ENCODE measurements around the gene MRPL44. TPM values are rescaled to one million over a fixed set of nuclear protein-coding genes. Genes with fewer than 3 reads are reported as not detected.

MRPL44 gene
- total RNA-seq, 4 donors from 2014 or later: 18.9 to 58.4 (median 31.7) TPM

- no peak for TF ChIP-seq EP300 (IDR thresholded peaks at IDR 0.05; ENCODE audit: low read depth)
- no peak for TF ChIP-seq POLR2A (IDR thresholded peaks at IDR 0.05)
- TF ChIP-seq, protein P1, sequence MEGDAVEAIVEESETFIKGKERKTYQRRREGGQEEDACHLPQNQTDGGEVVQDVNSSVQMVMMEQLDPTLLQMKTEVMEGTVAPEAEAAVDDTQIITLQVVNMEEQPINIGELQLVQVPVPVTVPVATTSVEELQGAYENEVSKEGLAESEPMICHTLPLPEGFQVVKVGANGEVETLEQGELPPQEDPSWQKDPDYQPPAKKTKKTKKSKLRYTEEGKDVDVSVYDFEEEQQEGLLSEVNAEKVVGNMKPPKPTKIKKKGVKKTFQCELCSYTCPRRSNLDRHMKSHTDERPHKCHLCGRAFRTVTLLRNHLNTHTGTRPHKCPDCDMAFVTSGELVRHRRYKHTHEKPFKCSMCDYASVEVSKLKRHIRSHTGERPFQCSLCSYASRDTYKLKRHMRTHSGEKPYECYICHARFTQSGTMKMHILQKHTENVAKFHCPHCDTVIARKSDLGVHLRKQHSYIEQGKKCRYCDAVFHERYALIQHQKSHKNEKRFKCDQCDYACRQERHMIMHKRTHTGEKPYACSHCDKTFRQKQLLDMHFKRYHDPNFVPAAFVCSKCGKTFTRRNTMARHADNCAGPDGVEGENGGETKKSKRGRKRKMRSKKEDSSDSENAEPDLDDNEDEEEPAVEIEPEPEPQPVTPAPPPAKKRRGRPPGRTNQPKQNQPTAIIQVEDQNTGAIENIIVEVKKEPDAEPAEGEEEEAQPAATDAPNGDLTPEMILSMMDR (IDR thresholded peaks at IDR 0.05): no peak
- TF ChIP-seq POLR2AphosphoS5 (IDR thresholded peaks at IDR 0.05): no peak
- no peak for DNase-seq
- Histone ChIP-seq H3K36me3 (peaks cover 0 to 7% (median 1%) of the 10 kb centered on the region in 4 donors), H3K4me1 (peaks cover 0 to 18% (median 4%) of the 10 kb centered on the region in 4 donors), H3K9me3 (no peaks in the 10 kb centered on the region), H3K27me3 (no peaks in the 10 kb centered on the region), H3K27ac (no peak overlapping the region), H3K4me3 (no peak overlapping the region)
- intact Hi-C loops (cut with DNase I; ENCODE audit: low total_unique reads) (no loop called here), in situ Hi-C loops (cut with MboI; ENCODE audit: low pct_ligation_motif_present in 1 of 4, low pct_unique_long_range_greater_than_20kb in 1 of 4, low sequenced_read_pairs in 3 of 4) (no loop called here)
- WGBS, 2 donors (ENCODE audit: low coverage in 1 of 2): 83 to 90% methylated on average over 3 of the region's 3 CpGs
Observed at GRCh38 chr2:223915071-223915470, 42.2 kb upstream of the MRPL44 start.

- WGBS, 2 donors (ENCODE audit: low coverage in 1 of 2): 82 to 94% methylated on average over 2 to 8 of the region's 8 CpGs
- H3K4me1 ChIP-seq: peaks cover 0 to 18% (median 4%) of the 10 kb centered on the region in 4 donors
- TF ChIP-seq POLR2A (IDR thresholded peaks at IDR 0.05) (no peak), POLR2AphosphoS5 (IDR thresholded peaks at IDR 0.05) (no peak), EP300 (IDR thresholded peaks at IDR 0.05; ENCODE audit: low read depth) (no peak)
- TF ChIP-seq, protein P1 (IDR thresholded peaks at IDR 0.05): no peak
- no peak for DNase-seq
- no peaks in the 10 kb centered on the region for H3K9me3 ChIP-seq
- peaks cover 0 to 7% (median 1%) of the 10 kb centered on the region in 4 donors for H3K36me3 ChIP-seq
- no peaks in the 10 kb centered on the region for H3K27me3 ChIP-seq
- intact Hi-C loops (cut with DNase I; ENCODE audit: low total_unique reads): no loop called here
- in situ Hi-C loops (cut with MboI; ENCODE audit: low pct_ligation_motif_present in 1 of 4, low pct_unique_long_range_greater_than_20kb in 1 of 4, low sequenced_read_pairs in 3 of 4): no loop called here
- no peak overlapping the region for H3K4me3 ChIP-seq
- H3K27ac ChIP-seq: no peak overlapping the region
Observed at GRCh38 chr2:223916181-223916920, 40.9 kb upstream of the MRPL44 start.

- intact Hi-C loops (cut with DNase I; ENCODE audit: low total_unique reads) (no loop called here), in situ Hi-C loops (cut with MboI; ENCODE audit: low pct_ligation_motif_present in 1 of 4, low pct_unique_long_range_greater_than_20kb in 1 of 4, low sequenced_read_pairs in 3 of 4) (no loop called here)
- no peaks in the 10 kb centered on the region for H3K9me3 ChIP-seq
- TF ChIP-seq, protein P1 (IDR thresholded peaks at IDR 0.05): no peak
- TF ChIP-seq POLR2AphosphoS5 (IDR thresholded peaks at IDR 0.05): no peak
- no peak for TF ChIP-seq EP300 (IDR thresholded peaks at IDR 0.05; ENCODE audit: low read depth)
- TF ChIP-seq POLR2A (IDR thresholded peaks at IDR 0.05): no peak
- H3K4me1 ChIP-seq: peaks cover 0 to 18% (median 4%) of the 10 kb centered on the region in 4 donors
- no peak for DNase-seq
- H3K27me3 ChIP-seq: no peaks in the 10 kb centered on the region
- H3K27ac ChIP-seq: no peak overlapping the region
- H3K36me3 ChIP-seq: peaks cover 0 to 7% (median 1%) of the 10 kb centered on the region in 4 donors
- no peak overlapping the region for H3K4me3 ChIP-seq
- WGBS, 2 donors (ENCODE audit: low coverage in 1 of 2): 72 to 84% methylated on average over 5 to 11 of the region's 11 CpGs
Observed at GRCh38 chr2:223918671-223919134, 38.6 kb upstream of the MRPL44 start.

DNA sequence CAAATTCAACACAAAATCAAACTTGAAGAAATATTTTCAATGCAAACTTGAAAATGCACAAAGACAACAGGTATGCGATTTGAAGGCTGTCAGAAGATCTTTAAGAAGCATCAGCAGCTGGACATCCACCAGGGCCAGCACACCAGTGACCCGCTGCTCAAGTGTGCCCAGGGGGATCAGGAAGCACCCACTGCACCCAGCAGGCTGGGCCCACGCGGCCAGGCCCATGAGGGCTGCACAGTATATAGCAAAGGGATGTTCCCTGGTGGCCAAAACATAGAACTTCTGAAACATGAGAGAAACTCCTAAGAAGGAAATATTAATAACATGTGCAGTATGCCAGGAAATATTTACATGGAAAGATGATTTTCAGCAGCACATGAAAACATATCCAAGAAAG, 37.2 kb upstream of the MRPL44 start:
- no peak overlapping the region for H3K4me3 ChIP-seq
- H3K36me3 ChIP-seq: peaks cover 0 to 7% (median 1%) of the 10 kb centered on the region in 4 donors
- in situ Hi-C loops (cut with MboI; ENCODE audit: low pct_ligation_motif_present in 1 of 4, low pct_unique_long_range_greater_than_20kb in 1 of 4, low sequenced_read_pairs in 3 of 4) (no loop called here), intact Hi-C loops (cut with DNase I; ENCODE audit: low total_unique reads) (no loop called here)
- no peak for DNase-seq
- H3K4me1 ChIP-seq: peaks cover 0 to 6% (median 0%) of the 10 kb centered on the region in 4 donors
- H3K9me3 ChIP-seq: no peaks in the 10 kb centered on the region
- H3K27ac ChIP-seq: no peak overlapping the region
- TF ChIP-seq, protein P1 (IDR thresholded peaks at IDR 0.05): no peak
- TF ChIP-seq POLR2AphosphoS5 (IDR thresholded peaks at IDR 0.05): no peak
- no peak for TF ChIP-seq POLR2A (IDR thresholded peaks at IDR 0.05)
- TF ChIP-seq EP300 (IDR thresholded peaks at IDR 0.05; ENCODE audit: low read depth): no peak
- H3K27me3 ChIP-seq: no peaks in the 10 kb centered on the region
- WGBS, 2 donors (ENCODE audit: low coverage in 1 of 2): 93 to 97% methylated on average over 4 of the region's 4 CpGs
